HepG2 (cell line): ENCODE measurements around the gene NECAB2. TPM values are rescaled to one million over a fixed set of nuclear protein-coding genes. Genes with fewer than 3 reads are reported as not detected.
A peak's percentile ranks its signal among the peaks of the same experiment; 100 is the strongest.

Experiments used
- ATAC-seq: fragments of 200-7000 bp; cut with Tn5 transposase; 3 replicates; pipeline ENCODE4 v1.9.1; 2020; ENCODE audit warnings: mild to moderate bottlenecking, moderate library complexity
- BruUV-seq: library from RNA; stranded (reverse); fragments of 400-500 nt; replicated peaks from 2 replicates; lab custom pipeline; 2021; lab: Mats Ljungman, UMichigan
- CTCF ChIA-PET: fragments of 300-600 bp; formaldehyde crosslinking; extraction: SDS; loops from one replicate; lab custom pipeline; 2021; ENCODE audit warnings: low total read pairs, inconsistent platforms, low intra/inter-chr PET ratio; lab: Yijun Ruan, JAX
- POLR2A ChIA-PET: fragments of 350-600 bp; sonication (Branson Sonifier 250); formaldehyde crosslinking; loops from one replicate; lab custom pipeline; 2020; ENCODE audit warnings: antibody characterized with exemption, inconsistent platforms; lab: Yijun Ruan, JAX
- DNase-seq: peaks from one replicate; pipeline ENCODE4 v3.0.0-alpha.2; 2015; ENCODE audit warnings: low spot score
- FAIRE-seq: peaks from 3 replicates; lab custom pipeline; 2011; peaks lifted over from hg19 to GRCh38; lab: Jason Lieb, UNC
- H2AFZ ChIP-seq: one replicate; pipeline ENCODE4 v1.6.1; 2011; ENCODE audit warnings: low read length, inconsistent platforms
- H3K27ac ChIP-seq: fragments of 300-600 bp; 3 replicates; pipeline ENCODE4 v1.8.0; 2011; ENCODE audit warnings: mixed run types, mild to moderate bottlenecking, mixed read lengths, low read length, inconsistent platforms; ENCODE audit not compliant: insufficient read depth; ENCODE audit errors: extremely low read length
- H3K27me3 ChIP-seq, 2 experiments: fragments of 200-600 bp in 1 of 2; 2 replicates in 1 of 2; 3 replicates in 1 of 2; pipeline versions ENCODE4 v1.6.0 to v1.8.0; 2011; ENCODE audit warnings: low read length in 2 of 2, mild to moderate bottlenecking in 2 of 2, moderate library complexity in 2 of 2, inconsistent platforms in 1 of 2; ENCODE audit not compliant: insufficient read depth in 2 of 2, control insufficient read depth in 1 of 2
- H3K36me3 ChIP-seq, 2 experiments: fragments of 200-600 bp in 1 of 2; replicated peaks in 1 of 2; 2 replicates in 1 of 2; 3 replicates in 1 of 2; pipeline versions ENCODE4 v1.5.1 to v1.8.0; 2011; ENCODE audit warnings: low read length in 2 of 2, inconsistent platforms in 1 of 2; ENCODE audit not compliant: insufficient read depth in 2 of 2, control insufficient read depth in 1 of 2
- H3K4me1 ChIP-seq: 2 replicates; pipeline ENCODE4 v1.5.1; 2012; ENCODE audit warnings: low read length, inconsistent platforms; ENCODE audit not compliant: insufficient read depth
- H3K4me2 ChIP-seq: 2 replicates; pipeline ENCODE4 v1.6.0; 2011; ENCODE audit warnings: low read depth, low read length, inconsistent platforms
- H3K4me3 ChIP-seq, 3 experiments: fragments of 200-600 bp in 1 of 3; sonication (generic), shearing (Covaris generic) in 1 of 3; replicated peaks in 1 of 3; 2 replicates each; pipeline ENCODE4 v1.5.1; 2011 to 2016; ENCODE audit warnings: low read length in 3 of 3, inconsistent platforms in 2 of 3, low read depth in 2 of 3, mild to moderate bottlenecking in 2 of 3, control low read depth in 1 of 3, mixed read lengths in 1 of 3; ENCODE audit not compliant: insufficient read depth in 1 of 3
- H3K79me2 ChIP-seq: one replicate; pipeline ENCODE4 v1.6.1; 2011; ENCODE audit warnings: low read length, inconsistent platforms; ENCODE audit not compliant: insufficient read depth
- H3K9ac ChIP-seq: 2 replicates; pipeline ENCODE4 v1.6.0; 2011; ENCODE audit warnings: mild to moderate bottlenecking, low read depth, low read length, inconsistent platforms; ENCODE audit not compliant: insufficient read depth
- H3K9me3 ChIP-seq: 2 replicates; pipeline ENCODE4 v1.5.1; 2012; ENCODE audit warnings: mild to moderate bottlenecking, low read length
- H4K20me1 ChIP-seq: 2 replicates; pipeline ENCODE4 v1.6.0; 2011; ENCODE audit warnings: inconsistent platforms, mild to moderate bottlenecking, low read length, moderate library complexity; ENCODE audit not compliant: insufficient read depth
- ARID4A ChIP-seq: sonication (generic); formaldehyde crosslinking; IDR thresholded peaks from 2 replicates; pipeline ENCODE4 v1.5.0; 2020; ENCODE audit warnings: mild to moderate bottlenecking, missing genetic modification reagents, borderline replicate concordance
- ATAD3A ChIP-seq: sonication (generic); formaldehyde crosslinking; IDR thresholded peaks from 2 replicates; pipeline ENCODE4 v1.4.0; 2020; ENCODE audit warnings: missing genetic modification reagents
- GLMP ChIP-seq: sonication (generic); formaldehyde crosslinking; IDR thresholded peaks from 2 replicates; pipeline ENCODE4 v1.9.0; 2021; ENCODE audit warnings: missing genetic modification reagents, mild to moderate bottlenecking, borderline replicate concordance
- HNF4A ChIP-seq: sonication (generic); formaldehyde crosslinking; IDR thresholded peaks from 2 replicates; pipeline ENCODE4 v1.4.0; 2020; ENCODE audit warnings: missing genetic modification reagents
- NFIB ChIP-seq: sonication (generic); formaldehyde crosslinking; IDR thresholded peaks from 2 replicates; pipeline ENCODE4 v1.9.0; 2021; ENCODE audit warnings: missing genetic modification reagents, mild to moderate bottlenecking, borderline replicate concordance
- RFX1 ChIP-seq: fragments of 450-650 bp; IDR thresholded peaks from 2 replicates; pipeline ENCODE4 v1.6.1; 2017
- TBL1XR1 ChIP-seq: fragments of 150-350 bp; IDR thresholded peaks from 2 replicates; pipeline ENCODE4 v1.6.1; 2014; ENCODE audit warnings: borderline replicate concordance, low read length; ENCODE audit not compliant: partially characterized antibody
- ZBTB1 ChIP-seq: sonication (generic); formaldehyde crosslinking; IDR thresholded peaks from 2 replicates; pipeline ENCODE4 v1.4.0; 2020; ENCODE audit warnings: missing genetic modification reagents, borderline replicate concordance
- ZFP82 ChIP-seq: sonication (generic); formaldehyde crosslinking; IDR thresholded peaks from 2 replicates; pipeline ENCODE4 v1.5.1; 2020; ENCODE audit warnings: mild to moderate bottlenecking, missing genetic modification reagents, borderline replicate concordance
- ZNF142 ChIP-seq: sonication (generic); formaldehyde crosslinking; IDR thresholded peaks from 2 replicates; pipeline ENCODE4 v1.4.0; 2020; ENCODE audit warnings: missing genetic modification reagents
- ZNF772 ChIP-seq: sonication (generic); formaldehyde crosslinking; IDR thresholded peaks from 2 replicates; pipeline ENCODE4 v1.5.0; 2020; ENCODE audit warnings: mild to moderate bottlenecking, missing genetic modification reagents
- ZNF777 ChIP-seq: sonication (generic); formaldehyde crosslinking; IDR thresholded peaks from 2 replicates; pipeline ENCODE4 v1.4.0; 2020; ENCODE audit warnings: missing genetic modification reagents
- WGBS: methylation state at CpG from one replicate; pipeline ENCODE4 v1.1.6; 2017; ENCODE audit warnings: low lambda C conversion rate; 5-methylcytosine and 5-hydroxymethylcytosine counted together
- in situ Hi-C: cut with HindIII; loops from 2 replicates; pipeline ENCODE4 v1.10.0; 2017; ENCODE audit warnings: low pct_unique_long_range_greater_than_20kb; ENCODE audit not compliant: extremely low pct_ligation_motif_present
- intact Hi-C: fragments of 100-400 bp; cut with micrococcal nuclease; formaldehyde crosslinking; loops from one replicate; pipeline ENCODE4 v1.10.0; 2022; ENCODE audit not compliant: unreplicated experiment
- polyA plus RNA-seq, 8 experiments: library from polyadenylated mRNA; depleted of rRNA in 3 of 8; stranded (reverse) in 7 of 8; unstranded in 1 of 8; fragments of >200 nt; fragmentation: Illumina TruSeq in 4 of 8; extraction: Trizol in 4 of 8; gene quantifications; 2 replicates each; pipeline versions ENCODE4 v1.2.1 to v1.2.3, GENCODE V29; 2011 to 2016; ENCODE audit warnings: low read depth in 4 of 8, missing spikeins in 1 of 8, mixed read lengths in 1 of 8; ENCODE audit not compliant: insufficient read depth in 1 of 8
- total RNA-seq, 5 experiments: library from RNA; depleted of rRNA; stranded (reverse); fragments of >200 nt; fragmentation: Illumina TruSeq; extraction: Trizol; gene quantifications; 2 replicates each; pipeline ENCODE4 v1.2.3, GENCODE V29; 2016; ENCODE audit warnings: low read depth in 1 of 5

Gene NECAB2
- total and polyA plus RNA-seq, 2 of the 13 experiments (the other 11 are each of a cell fraction or from before 2014, with no cell fraction given), result 0.21 to 0.49 TPM

- Histone ChIP-seq H3K4me1 (peaks cover 100% of the 10 kb centered on the region), H3K4me3 (peak overlapping the region; percentile 9 to 57 (median 11); a peak in 5 of 6 replicates), H3K4me2 (peak overlapping the region; percentile 74), H3K27me3 (peaks cover 4 to 21% of the 10 kb centered on the region in 2 experiments; a peak in 2 of 5 replicates), H3K9me3 (no peaks in the 10 kb centered on the region), H3K27ac (peak overlapping the region; percentile 43), H3K36me3 (no peaks in the 10 kb centered on the region), H2AFZ (no peak overlapping the region), H4K20me1 (no peaks in the 10 kb centered on the region), H3K79me2 (no peaks in the 10 kb centered on the region), H3K9ac (peak overlapping the region; percentile 9; the same call in 1 of the 2 replicates)
- peak; percentile 76 for ATAC-seq
- ChIA-PET POLR2A (interaction anchor here (0.7 to 4.3 kb wide), 6 partner anchors 8 to 135 kb away, joined by 3 to 58 read pairs (median 4); partner anchors contain the start of genes HSBP1 and OSGIN1), CTCF (no interaction called here)
- DNase-seq, result peak; percentile 98
- FAIRE-seq, result peak; percentile 97
- BruUV-seq, result TSS peak; percentile 46
- WGBS, result 1% methylated on average over 11 of the region's 11 CpGs
- in situ Hi-C loops (no loop called here), intact Hi-C loops (loop anchor here (1.0 to 2.0 kb wide), 2 partner anchors 10 to 14 kb away; partner anchors contain the start of gene OSGIN1)
- TF ChIP-seq ZNF777 (CRISPR knock-in tag) (no peak; the same call in 1 of the 2 replicates), HNF4A (peak; percentile 98), ZFP82 (CRISPR knock-in tag) (no peak), RFX1 (no peak), NFIB (CRISPR knock-in tag) (0 out of 2 replicates have a peak, but pooled peaks have one; percentile 31), ZNF772 (peak; percentile 98), ARID4A (CRISPR knock-in tag) (peak; percentile 94; the same call in 1 of the 2 replicates), TBL1XR1 (peak; percentile 100), ATAD3A (no peak), ZBTB1 (CRISPR knock-in tag) (no peak), GLMP (no peak), ZNF142 (peak; percentile 29; the same call in 1 of the 2 replicates)
Observed at GRCh38 chr16:83942815-83943515, 25.1 kb upstream of the NECAB2 start.
